Cerebellar cortex (tissue), 1 donor: ENCODE measurements around the gene PNMA3.
"Not testable (repeated sequence)": the region's sequence is repeated elsewhere in the genome, so short reads cannot be mapped to it uniquely, and the experiment has no call there.

ENCODE experiments used
- DNase-seq: peaks from one replicate; pipeline ENCODE4 v3.0.0-alpha.2; 2015; ENCODE audit warnings: low spot score

PNMA3 gene

DNA sequence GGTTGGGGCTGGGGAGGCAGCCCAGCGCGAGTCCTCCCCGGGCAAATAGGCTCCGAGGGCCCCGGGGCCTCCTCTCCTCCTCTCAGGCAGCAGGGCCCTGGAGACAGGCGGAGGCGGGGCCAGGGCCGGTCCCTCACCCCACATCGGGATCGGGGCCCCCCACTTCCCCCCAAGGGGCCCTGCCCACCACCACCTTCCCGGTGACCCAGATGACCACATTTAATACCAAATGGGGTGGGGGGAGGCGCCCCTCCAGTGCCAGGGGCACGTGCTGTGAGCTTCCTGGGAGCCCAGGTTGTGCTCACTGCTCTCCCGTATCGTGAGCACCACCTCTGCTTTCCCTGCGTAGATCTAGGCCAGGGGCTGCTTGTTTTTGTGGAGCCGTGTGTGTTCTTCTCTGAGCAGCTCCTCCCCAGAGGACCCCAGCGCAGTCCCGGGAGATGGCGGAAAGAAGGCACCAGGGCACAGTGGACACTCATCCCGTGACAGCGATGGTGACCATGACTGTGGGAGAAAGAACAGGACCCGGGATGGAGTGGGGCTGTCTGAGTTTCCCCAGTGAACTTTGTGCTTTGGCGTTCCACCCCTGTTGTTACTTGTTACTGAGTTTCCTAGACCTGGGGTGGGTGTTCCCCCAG lies 18.1 kb downstream of the PNMA3 start:
- DNase-seq: no peak

DNA sequence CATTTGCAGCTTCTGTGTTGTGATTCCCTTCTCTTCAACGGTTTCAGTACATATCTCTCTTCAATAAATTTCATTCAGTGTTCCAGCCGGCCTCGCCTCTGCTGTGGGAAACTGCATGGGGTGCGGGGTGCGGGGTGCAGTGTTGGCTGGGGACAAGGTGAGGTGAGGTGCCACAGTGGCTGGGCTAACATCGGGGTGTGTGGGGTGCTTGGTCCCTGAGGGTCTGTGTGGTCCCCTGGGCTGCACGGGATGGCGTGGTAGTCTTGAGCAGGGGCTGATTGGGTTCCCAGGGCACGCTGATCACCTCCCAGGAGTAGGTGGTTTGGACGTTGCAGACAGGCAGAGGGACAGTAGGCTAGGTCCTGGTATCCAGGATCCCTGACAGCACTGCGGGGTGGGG lies 18.7 kb downstream of the PNMA3 start:
- no peak for DNase-seq

DNA sequence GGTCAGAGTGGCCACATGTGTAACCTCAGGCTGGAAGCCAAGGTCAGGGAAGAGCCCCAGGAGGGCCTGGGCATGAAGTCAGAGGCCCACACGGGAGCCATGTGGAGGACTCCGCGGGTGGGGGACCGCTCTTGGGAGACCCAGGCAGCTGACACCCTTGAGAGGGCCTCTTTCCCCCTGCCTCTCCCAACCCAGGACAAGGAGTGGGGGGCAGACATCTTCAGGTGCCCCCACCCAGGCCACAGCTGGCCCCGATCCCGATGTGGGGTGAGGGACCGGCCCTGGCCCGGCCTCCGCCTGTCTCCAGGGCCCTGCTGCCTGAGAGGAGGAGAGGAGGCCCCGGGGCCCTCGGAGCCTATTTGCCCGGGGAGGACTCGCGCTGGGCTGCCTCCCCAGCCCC lies 19.1 kb downstream of the PNMA3 start:
- DNase-seq: no peak

DNA sequence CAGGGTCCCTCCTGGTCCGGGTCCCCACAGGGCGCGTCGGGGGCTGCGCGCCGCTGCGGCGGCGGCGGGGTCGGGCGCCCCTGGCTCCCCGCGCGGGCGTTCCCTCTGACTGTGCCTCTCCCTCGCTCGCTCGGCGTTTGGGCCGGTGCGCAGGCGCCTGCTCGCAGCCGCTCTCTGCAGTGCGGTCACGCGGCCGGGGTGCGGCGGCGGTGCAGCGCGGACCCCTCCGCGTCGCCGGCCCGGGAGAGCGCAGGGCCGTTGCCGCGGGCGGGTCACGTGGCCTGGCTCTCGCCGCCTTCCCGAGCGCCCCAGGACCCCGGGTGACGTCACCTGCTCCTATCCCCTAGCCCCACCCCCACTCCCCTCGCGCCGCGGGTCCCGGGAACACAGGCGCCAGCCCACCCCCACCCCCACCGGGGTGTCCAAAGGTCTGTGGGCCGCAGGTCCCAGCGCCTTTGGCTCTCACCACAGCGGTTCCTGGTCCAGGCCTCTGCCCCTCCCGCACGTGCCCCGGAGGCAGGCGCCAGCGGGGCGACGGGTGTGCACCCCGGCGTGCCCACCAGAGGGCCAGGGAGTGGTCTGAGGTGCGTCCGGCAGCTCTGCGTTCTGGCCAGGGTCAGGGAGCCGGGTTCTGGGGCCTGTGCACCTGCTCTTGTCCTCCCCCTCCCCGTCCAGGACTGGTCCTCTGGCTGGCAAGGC lies 21.3 kb downstream of the PNMA3 start:
- DNase-seq: not testable (repeated sequence)

DNA sequence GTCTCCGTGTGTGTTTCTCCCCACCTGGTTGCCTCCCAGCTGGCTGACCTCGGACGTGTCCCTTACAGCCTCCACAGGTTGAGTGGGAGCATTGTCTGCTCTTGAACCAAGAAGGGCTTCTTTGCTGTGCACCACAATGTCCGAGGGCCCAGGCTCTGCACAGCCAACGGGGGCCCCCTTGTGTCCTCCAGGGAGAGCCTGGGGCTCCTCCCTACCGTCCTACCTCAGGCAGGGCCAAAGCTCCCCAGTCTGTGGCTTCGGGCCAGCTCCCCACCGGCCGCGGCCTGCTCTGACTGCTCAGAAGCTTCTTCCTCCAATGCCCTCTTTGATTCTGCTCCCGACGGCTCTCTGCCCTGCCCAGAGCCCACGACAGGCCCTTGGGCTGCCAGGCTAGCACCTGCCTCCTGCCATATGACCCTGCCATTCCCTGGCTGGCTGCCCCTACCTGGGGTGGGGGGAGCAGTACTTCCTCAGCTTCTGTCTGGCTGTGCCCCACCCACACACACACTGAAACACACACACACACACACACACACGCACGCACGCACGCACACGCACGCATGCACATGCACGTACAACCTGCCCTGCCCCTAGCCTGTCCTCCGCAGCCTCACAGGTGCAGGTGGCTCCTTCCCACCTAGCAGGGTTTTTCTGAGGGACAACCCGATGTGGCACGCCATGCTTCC lies 27.1 kb downstream of the PNMA3 start:
- not testable (repeated sequence) for DNase-seq

DNA sequence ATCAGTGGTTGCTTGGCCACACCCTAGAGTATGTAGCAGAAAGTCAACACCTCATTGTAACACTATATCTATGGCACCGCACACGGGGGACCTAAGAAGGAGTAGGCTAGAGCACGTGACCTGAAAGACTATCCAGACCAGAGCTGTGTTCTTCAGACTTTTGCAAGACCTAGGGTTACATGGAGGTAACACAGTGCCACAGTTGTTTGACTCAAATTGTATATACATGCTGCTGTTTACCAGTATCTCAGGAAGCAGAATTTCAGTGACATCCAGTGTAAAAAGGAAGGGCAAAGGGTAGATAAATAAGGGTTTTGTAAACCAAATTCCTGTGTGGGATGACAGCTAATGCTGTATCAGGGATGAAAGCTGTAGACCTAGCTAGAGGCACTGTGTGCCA lies 46.1 kb downstream of the PNMA3 start:
- no peak for DNase-seq

DNA sequence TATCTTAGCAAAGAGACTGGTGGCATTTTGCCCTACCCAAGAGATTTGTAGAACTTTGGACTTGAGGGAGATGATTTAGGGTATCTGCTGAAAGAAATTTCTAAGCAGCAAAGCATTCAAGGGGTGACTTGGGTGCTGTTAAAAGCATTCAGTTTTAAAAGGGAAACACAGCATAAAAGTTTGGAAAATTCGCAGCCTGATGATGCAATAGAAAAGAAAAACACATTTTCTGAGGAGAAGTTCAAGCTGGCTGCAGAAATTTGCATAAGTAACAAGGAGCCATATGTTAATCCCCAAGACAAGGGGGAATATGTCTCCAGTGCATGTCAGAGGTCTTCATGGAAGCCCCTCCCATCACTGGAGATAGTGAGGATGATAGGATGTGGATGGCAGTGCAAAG lies 48.7 kb downstream of the PNMA3 start:
- DNase-seq: not testable (repeated sequence)

DNA sequence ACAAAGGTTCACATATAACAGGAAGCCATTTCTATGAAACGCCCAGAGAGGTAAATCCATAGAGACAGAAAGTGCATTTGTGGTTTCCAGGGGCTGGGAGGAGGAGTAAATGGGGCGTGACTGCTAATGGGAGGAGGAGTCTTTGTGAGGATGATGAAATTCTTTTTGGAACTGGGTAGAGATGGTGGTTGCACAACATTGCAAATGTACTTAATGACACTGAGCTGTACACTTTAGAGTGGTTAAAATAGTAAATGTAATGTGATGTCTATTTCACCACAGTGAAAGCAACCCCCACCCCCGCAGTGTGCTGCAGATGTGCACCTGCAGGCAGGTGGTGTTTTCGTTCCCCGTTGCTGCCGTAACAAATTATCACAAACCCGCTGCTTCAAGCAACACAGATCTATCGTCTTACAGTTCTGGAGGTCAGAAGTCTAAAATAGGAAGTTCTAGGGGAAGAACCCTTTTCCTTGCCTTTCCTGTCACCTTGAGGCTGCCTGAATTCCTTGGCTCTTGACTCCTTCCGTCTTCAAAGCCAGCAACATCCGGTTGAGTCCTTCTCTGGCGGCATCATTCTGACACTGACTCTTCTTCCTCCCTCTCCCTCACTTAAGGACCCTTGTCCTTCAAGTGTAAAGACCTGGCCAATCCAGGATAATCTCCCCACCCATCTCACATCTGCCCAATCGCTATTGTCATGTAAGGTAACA lies 50.0 kb downstream of the PNMA3 start:
- DNase-seq: not testable (repeated sequence)
